Smooth muscle cell (in vitro differentiated cells): ENCODE measurements around the gene ZPBP2. TPM values are rescaled to one million over a fixed set of nuclear protein-coding genes. Genes with fewer than 3 reads are reported as not detected.

Experiments used
- DNase-seq: peaks from one replicate; lab custom pipeline; 2025; ENCODE audit not compliant: unreplicated experiment; lab: John Stamatoyannopoulos, UW
- H2AFZ ChIP-seq: fragments of 200-600 bp; sonication (generic); 2 replicates; pipeline ENCODE4 v1.6.0; 2016; ENCODE audit warnings: antibody characterized with exemption, low read depth, mild to moderate bottlenecking
- H3F3A ChIP-seq: fragments of 200-600 bp; sonication (generic); 2 replicates; pipeline ENCODE4 v1.6.0; 2017; ENCODE audit warnings: antibody characterized with exemption, low read depth
- H3K27ac ChIP-seq: fragments of 200-600 bp; sonication (generic); 2 replicates; pipeline ENCODE4 v1.5.1; 2016; ENCODE audit warnings: low read depth, mild to moderate bottlenecking
- H3K27me3 ChIP-seq: fragments of 200-600 bp; sonication (generic); 2 replicates; pipeline ENCODE4 v1.6.1; 2016; ENCODE audit warnings: low read depth, mild to moderate bottlenecking
- H3K36me3 ChIP-seq: fragments of 200-600 bp; sonication (generic); 2 replicates; pipeline ENCODE4 v1.5.1; 2016; ENCODE audit warnings: low read depth
- H3K4me1 ChIP-seq: fragments of 200-600 bp; sonication (generic); 2 replicates; pipeline ENCODE4 v1.5.1; 2016; ENCODE audit warnings: low read depth
- H3K4me2 ChIP-seq: fragments of 200-600 bp; sonication (generic); 2 replicates; pipeline ENCODE4 v1.6.0; 2016; ENCODE audit warnings: mild to moderate bottlenecking
- H3K4me3 ChIP-seq: fragments of 200-600 bp; sonication (generic); 2 replicates; pipeline ENCODE4 v1.5.1; 2016; ENCODE audit warnings: mild to moderate bottlenecking
- H3K79me2 ChIP-seq: fragments of 200-600 bp; sonication (generic); 2 replicates; pipeline ENCODE4 v1.6.0; 2016; ENCODE audit warnings: low read depth, mild to moderate bottlenecking
- H3K9ac ChIP-seq: fragments of 200-600 bp; sonication (generic); 2 replicates; pipeline ENCODE4 v1.6.0; 2016; ENCODE audit warnings: low read depth
- H3K9me3 ChIP-seq: fragments of 200-600 bp; sonication (generic); replicated peaks from 2 replicates; pipeline ENCODE4 v1.5.1; 2016; ENCODE audit warnings: low read depth
- H4K20me1 ChIP-seq: fragments of 200-600 bp; sonication (generic); 2 replicates; pipeline ENCODE4 v1.6.0; 2016; ENCODE audit warnings: low read depth
- WGBS: methylation state at CpG from one replicate; pipeline ENCODE4 v1.1.7; 2016; ENCODE audit warnings: low lambda C conversion rate; 5-methylcytosine and 5-hydroxymethylcytosine counted together
- polyA plus RNA-seq: library from polyadenylated mRNA; unstranded; fragments of >200 nt; fragmentation: Nextera tagmentation; extraction: Ambion mirVana; gene quantifications from 2 replicates; pipeline ENCODE4 v1.2.1, GENCODE V29; 2016
- total RNA-seq: library from RNA; depleted of rRNA; stranded (reverse); fragments of >200 nt; gene quantifications from 2 replicates; pipeline ENCODE4 v1.2.3, GENCODE V29; 2014
- TF ChIP-seq, protein P1 (sequence below): fragments of 200-600 bp; sonication (generic); IDR thresholded peaks from 2 replicates; pipeline ENCODE4 v1.5.1; 2017; ENCODE audit warnings: borderline replicate concordance, mild to moderate bottlenecking, antibody characterized with exemption; ENCODE audit not compliant: insufficient read depth, poor library complexity, severe bottlenecking

ZPBP2 gene
- total and polyA plus RNA-seq, 2 experiments from 2014 or later = not detected

DNA sequence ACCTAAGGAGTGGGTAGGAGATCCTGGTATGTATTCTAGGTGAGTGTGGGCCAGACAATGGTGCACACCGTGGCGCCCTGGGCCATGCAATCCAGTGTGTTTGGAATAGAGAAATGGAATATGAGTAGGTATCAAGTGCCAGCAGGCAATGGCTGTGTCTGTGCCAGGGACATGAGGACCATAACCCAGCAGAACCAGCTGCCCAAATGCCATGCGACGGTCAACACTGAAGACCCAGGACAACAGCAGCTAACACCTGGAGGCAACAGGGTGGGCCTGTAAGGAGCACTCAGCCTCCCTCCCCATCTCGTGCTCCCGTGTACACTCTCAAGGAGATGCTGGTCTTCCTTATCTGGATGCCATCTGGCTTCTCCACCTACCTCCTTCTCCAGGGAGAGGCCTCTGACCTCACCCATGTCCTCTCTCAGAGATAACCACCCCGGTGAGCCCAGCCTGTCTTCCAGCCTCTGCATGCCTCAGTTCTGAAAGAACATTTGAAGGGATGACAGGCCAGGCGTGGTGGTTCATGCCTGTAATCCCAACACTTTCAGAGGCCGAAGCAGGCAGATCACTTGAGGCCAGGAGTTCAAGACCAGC lies 51.2 kb downstream of the ZPBP2 start:
- over 99% methylated on average over 9 of the region's 9 CpGs for WGBS
- Histone ChIP-seq H4K20me1 (peaks cover 13% of the 10 kb centered on the region), H3K36me3 (no peaks in the 10 kb centered on the region), H3F3A (no peaks in the 10 kb centered on the region), H3K4me3 (no peak overlapping the region), H3K27me3 (no peaks in the 10 kb centered on the region), H3K27ac (no peak overlapping the region), H2AFZ (no peak overlapping the region), H3K9ac (no peak overlapping the region), H3K4me2 (no peak overlapping the region), H3K9me3 (no peaks in the 10 kb centered on the region), H3K79me2 (no peaks in the 10 kb centered on the region), H3K4me1 (no peaks in the 10 kb centered on the region)
- TF ChIP-seq, protein P1, sequence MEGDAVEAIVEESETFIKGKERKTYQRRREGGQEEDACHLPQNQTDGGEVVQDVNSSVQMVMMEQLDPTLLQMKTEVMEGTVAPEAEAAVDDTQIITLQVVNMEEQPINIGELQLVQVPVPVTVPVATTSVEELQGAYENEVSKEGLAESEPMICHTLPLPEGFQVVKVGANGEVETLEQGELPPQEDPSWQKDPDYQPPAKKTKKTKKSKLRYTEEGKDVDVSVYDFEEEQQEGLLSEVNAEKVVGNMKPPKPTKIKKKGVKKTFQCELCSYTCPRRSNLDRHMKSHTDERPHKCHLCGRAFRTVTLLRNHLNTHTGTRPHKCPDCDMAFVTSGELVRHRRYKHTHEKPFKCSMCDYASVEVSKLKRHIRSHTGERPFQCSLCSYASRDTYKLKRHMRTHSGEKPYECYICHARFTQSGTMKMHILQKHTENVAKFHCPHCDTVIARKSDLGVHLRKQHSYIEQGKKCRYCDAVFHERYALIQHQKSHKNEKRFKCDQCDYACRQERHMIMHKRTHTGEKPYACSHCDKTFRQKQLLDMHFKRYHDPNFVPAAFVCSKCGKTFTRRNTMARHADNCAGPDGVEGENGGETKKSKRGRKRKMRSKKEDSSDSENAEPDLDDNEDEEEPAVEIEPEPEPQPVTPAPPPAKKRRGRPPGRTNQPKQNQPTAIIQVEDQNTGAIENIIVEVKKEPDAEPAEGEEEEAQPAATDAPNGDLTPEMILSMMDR = no peak
- no peak for DNase-seq

DNA sequence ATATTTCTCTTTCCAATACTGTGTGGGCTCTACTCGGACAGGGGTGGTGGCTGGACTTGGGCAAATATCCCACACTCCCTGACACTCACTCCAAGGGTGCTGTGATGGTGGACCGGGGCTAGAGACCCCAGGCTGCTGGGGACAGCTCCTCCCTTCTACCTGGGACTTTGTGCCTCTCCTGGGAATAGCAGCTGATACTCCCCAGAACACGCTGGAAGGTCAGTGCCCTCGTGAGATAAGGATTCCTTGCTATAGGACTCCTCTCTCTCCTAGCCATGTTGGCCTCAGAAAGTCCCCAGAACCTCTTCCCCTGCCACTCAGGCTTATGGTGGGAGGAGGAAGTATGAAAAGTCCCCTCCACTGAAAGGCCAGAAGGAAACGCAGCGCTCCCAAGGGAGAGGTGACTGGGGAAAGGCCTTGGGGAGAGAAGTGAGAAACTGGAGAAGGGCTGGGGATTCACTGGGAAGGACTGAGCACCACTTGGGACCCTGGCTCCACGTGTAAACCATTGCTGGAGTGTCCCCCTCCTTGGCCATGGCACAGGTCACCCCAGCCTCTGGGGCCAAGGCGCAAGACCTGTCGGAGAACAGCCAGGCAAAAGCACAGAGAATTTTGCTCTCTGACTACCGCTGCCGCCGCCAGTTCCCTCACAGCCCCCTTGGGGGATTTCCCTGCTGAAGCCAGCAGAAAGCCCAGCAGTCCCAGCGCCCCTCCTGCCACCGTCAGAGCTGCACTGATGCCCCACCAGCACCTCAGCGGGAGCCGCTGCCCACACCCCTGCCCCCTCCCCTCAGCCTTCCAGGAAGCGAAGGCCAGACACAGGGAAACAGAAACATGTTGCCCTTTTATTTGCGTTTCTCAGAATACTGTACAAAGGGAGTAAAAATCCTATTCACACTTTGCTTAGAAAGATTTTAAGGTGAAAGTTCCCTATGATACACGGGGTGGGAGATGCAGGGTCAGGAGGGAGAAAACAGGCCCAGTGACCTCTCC lies 52.5 kb downstream of the ZPBP2 start:
- Histone ChIP-seq H3K4me1 (peaks cover 3% of the 10 kb centered on the region), H3K36me3 (no peaks in the 10 kb centered on the region), H3K4me2 (no peak overlapping the region), H3K4me3 (no peak overlapping the region), H4K20me1 (peaks cover 27% of the 10 kb centered on the region), H3K79me2 (peaks cover 12% of the 10 kb centered on the region), H3K9me3 (no peaks in the 10 kb centered on the region), H2AFZ (no peak overlapping the region), H3K27ac (no peak overlapping the region), H3K9ac (no peak overlapping the region), H3F3A (no peaks in the 10 kb centered on the region), H3K27me3 (no peaks in the 10 kb centered on the region)
- no peak for DNase-seq
- 94% methylated on average over 19 of the region's 19 CpGs for WGBS
- TF ChIP-seq, protein P1 = no peak

GRCh38 chr17:39921323-39921722 lies 53.3 kb downstream of the ZPBP2 start:
- no peak overlapping the region for H2AFZ ChIP-seq
- WGBS = 98% methylated on average over 5 of the region's 5 CpGs

More at GRCh38 chr17:39921323-39921722, 53.3 kb downstream of the ZPBP2 start:
- no peaks in the 10 kb centered on the region for H3F3A ChIP-seq
- no peaks in the 10 kb centered on the region for H3K36me3 ChIP-seq
- TF ChIP-seq, protein P1 = no peak
- no peak for DNase-seq
- H3K4me2 ChIP-seq = no peak overlapping the region
- peaks cover 11% of the 10 kb centered on the region for H3K4me1 ChIP-seq
- H3K4me3 ChIP-seq = no peak overlapping the region
- H3K27me3 ChIP-seq = no peaks in the 10 kb centered on the region
- H3K9ac ChIP-seq = no peak overlapping the region
- H3K79me2 ChIP-seq = peaks cover 20% of the 10 kb centered on the region
- no peak overlapping the region for H3K27ac ChIP-seq
- peaks cover 35% of the 10 kb centered on the region for H4K20me1 ChIP-seq
- H3K9me3 ChIP-seq = no peaks in the 10 kb centered on the region
